ACC112 (cell line): ENCODE results near the gene GSTO1.

Experiments
- H2AFZ ChIP-seq: fragments of 200-600 bp; sonication (generic); one replicate; pipeline ENCODE4 v1.6.0; 2017; ENCODE audit warnings: antibody characterized with exemption, low read length; ENCODE audit not compliant: unreplicated experiment
- H3K27ac ChIP-seq: fragments of 200-600 bp; sonication (generic); 2 replicates; pipeline ENCODE4 v1.5.1; 2014; ENCODE audit warnings: low read depth, mild to moderate bottlenecking, antibody characterized with exemption, low read length, moderate library complexity
- H3K27me3 ChIP-seq: fragments of 200-600 bp; sonication (generic); 2 replicates; pipeline ENCODE4 v1.6.1; 2014; ENCODE audit warnings: mild to moderate bottlenecking, antibody characterized with exemption, low read length, moderate library complexity, mixed read lengths; ENCODE audit not compliant: insufficient read depth
- H3K36me3 ChIP-seq: fragments of 200-600 bp; sonication (generic); 2 replicates; pipeline ENCODE4 v1.6.1; 2016; ENCODE audit warnings: mild to moderate bottlenecking, antibody characterized with exemption, low read length, moderate library complexity, mixed read lengths; ENCODE audit not compliant: insufficient read depth
- H3K4me1 ChIP-seq: fragments of 200-600 bp; sonication (generic); one replicate; pipeline ENCODE4 v1.6.1; 2016; ENCODE audit warnings: low read length, mixed read lengths; ENCODE audit not compliant: insufficient read depth, unreplicated experiment, control insufficient read depth
- H3K4me3 ChIP-seq: fragments of 200-600 bp; sonication (generic); 2 replicates; pipeline ENCODE4 v1.5.1; 2014; ENCODE audit warnings: mild to moderate bottlenecking, low read depth, low read length
- H3K79me2 ChIP-seq: fragments of 200-600 bp; sonication (generic); one replicate; pipeline ENCODE4 v1.6.0; 2016; ENCODE audit warnings: low read length; ENCODE audit not compliant: control insufficient read depth, unreplicated experiment, insufficient read depth

The GSTO1 gene

DNA sequence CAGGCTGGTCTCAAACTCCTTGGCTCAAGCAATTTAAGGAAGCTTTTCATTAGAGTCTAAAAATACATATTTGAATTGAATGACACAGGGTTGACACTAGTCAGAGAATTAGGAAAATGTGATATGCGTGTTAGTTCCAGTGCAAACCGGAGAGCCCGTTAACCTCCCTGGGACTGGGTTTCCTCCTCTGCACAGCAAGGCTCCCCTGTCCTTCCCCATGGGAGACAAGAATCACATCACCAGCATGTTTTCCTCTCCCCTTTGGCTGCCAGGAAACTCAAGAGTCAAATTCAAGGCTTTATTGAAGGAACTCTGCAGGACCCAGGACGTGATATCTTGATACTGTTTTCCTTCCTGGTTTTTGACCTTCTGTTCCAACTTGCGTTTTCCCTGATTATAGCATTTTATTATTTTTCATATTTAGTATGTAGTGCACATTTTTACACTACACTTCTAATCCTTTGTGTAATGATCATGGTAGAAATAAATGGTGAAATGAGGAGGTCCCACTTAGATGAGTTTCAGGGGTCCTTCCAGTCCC is 39.2 kb downstream of the GSTO1 start:
- no peaks in the 10 kb centered on the region for H3K79me2 ChIP-seq
- no peak overlapping the region for H2AFZ ChIP-seq
- H3K4me3 ChIP-seq, result no peak overlapping the region
- peak overlapping the region; percentile 90 for H3K27ac ChIP-seq
- no peaks in the 10 kb centered on the region for H3K36me3 ChIP-seq
- H3K4me1 ChIP-seq, result peaks cover 45% of the 10 kb centered on the region
- no peaks in the 10 kb centered on the region for H3K27me3 ChIP-seq

DNA sequence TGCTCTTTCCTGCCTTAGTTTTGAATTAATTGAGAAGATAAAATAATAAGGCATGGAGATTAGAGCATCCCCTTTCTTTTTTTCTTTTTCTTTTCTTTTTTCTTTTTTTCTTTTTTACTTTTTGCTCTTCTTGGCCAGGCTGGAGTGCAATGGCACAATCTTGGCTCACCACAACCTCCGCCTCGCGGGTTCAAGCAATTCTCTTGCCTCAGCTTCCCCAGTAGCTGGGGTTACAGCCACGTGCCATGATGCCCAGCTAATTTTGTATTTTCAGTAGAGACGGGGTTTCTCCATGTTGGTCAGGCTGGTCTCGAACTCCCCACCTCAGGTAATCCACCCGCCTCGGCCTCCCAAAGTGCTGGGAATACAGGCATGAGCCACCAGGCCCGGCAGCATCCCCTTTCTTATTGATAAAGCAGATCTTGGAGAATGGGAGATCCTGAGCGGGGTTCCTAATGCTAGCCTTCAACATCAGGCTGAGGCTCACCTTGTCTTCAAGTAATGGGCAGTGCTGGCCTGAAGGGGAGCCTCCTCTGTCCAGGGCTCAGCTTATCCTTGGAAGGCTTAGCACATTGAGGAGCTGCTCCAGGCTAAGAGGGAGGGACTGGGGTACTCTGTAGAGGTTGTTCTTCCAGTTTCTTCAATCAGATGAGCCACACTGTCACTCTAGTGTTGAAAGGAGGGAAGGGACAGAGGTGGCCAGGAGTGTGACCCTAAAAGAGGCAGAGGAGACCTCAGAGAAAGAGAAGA is 42.2 kb downstream of the GSTO1 start:
- Histone ChIP-seq H3K27ac (peak overlapping the region; percentile 100), H2AFZ (no peak overlapping the region), H3K4me3 (no peak overlapping the region), H3K27me3 (no peaks in the 10 kb centered on the region), H3K79me2 (no peaks in the 10 kb centered on the region), H3K4me1 (peaks cover 65% of the 10 kb centered on the region), H3K36me3 (no peaks in the 10 kb centered on the region)

DNA sequence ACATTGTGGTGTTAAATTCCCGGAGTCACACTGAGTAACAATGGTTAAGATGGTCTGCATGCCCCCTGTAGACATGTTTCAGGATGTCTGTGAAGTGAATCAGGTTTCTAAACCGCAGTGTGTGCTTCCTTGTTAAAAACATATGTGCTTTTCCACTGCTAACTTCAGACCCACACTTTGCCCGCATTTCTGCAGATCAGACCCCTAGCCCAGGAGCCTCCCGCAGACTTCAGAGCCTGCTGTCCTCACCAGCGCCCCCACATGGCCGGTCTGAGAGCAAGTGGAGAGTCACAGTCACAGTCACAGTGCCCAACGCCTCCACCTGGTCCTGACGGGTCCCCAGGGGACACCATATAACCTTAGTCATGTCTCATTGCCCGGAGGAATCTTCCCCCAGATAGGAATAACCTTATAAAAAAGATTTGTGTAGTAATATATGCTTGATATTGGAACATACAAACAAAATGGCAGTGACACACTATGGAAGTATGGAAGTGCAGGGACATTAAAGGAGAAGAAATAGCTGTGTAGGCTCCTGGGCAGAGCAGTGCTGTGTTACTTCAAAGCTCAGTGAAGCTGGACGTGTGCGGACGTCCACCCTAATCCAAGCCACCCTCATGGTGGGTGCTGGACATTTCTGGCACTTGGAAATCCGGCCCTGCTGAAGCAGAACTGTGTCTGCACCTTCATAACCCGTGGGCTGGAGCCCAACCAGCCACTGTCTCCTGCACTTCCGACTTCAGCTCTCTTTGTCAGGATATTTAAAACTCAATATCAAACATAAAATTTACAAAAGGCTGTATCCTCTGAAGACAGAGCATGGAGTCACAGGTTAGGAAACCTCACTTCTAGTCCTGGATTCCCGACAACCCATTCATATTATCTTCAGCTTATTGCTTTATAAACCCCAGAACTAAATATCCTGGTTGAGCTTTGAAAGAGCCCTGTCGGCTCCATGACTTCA is 43.3 kb downstream of the GSTO1 start:
- H3K27ac ChIP-seq, result peak overlapping the region; percentile 100
- H3K36me3 ChIP-seq, result no peaks in the 10 kb centered on the region
- no peak overlapping the region for H2AFZ ChIP-seq
- H3K27me3 ChIP-seq, result no peaks in the 10 kb centered on the region
- H3K4me3 ChIP-seq, result no peak overlapping the region
- no peaks in the 10 kb centered on the region for H3K79me2 ChIP-seq
- peaks cover 60% of the 10 kb centered on the region for H3K4me1 ChIP-seq

GRCh38 chr10:104299031-104299904 is 44.6 kb downstream of the GSTO1 start:
- no peaks in the 10 kb centered on the region for H3K36me3 ChIP-seq
- no peaks in the 10 kb centered on the region for H3K27me3 ChIP-seq
- no peaks in the 10 kb centered on the region for H3K79me2 ChIP-seq
- peaks cover 52% of the 10 kb centered on the region for H3K4me1 ChIP-seq
- no peak overlapping the region for H2AFZ ChIP-seq
- H3K4me3 ChIP-seq, result peak overlapping the region; percentile 64
- H3K27ac ChIP-seq, result peak overlapping the region; percentile 100

- H3K27ac ChIP-seq, result peak overlapping the region; percentile 100
- H2AFZ ChIP-seq, result no peak overlapping the region
- H3K4me1 ChIP-seq, result peaks cover 56% of the 10 kb centered on the region
- peak overlapping the region; percentile 65 for H3K4me3 ChIP-seq
- H3K36me3 ChIP-seq, result no peaks in the 10 kb centered on the region
- no peaks in the 10 kb centered on the region for H3K27me3 ChIP-seq
- no peaks in the 10 kb centered on the region for H3K79me2 ChIP-seq
These were observed 45.5 kb downstream of the GSTO1 start for GRCh38 chr10:104300002-104300735.

- Histone ChIP-seq H3K27me3 (no peaks in the 10 kb centered on the region), H2AFZ (no peak overlapping the region), H3K27ac (peak overlapping the region; percentile 100), H3K4me3 (peak overlapping the region; percentile 65), H3K36me3 (no peaks in the 10 kb centered on the region), H3K4me1 (peaks cover 62% of the 10 kb centered on the region), H3K79me2 (no peaks in the 10 kb centered on the region)
These were observed 46.1 kb downstream of the GSTO1 start for GRCh38 chr10:104300736-104301292.

DNA sequence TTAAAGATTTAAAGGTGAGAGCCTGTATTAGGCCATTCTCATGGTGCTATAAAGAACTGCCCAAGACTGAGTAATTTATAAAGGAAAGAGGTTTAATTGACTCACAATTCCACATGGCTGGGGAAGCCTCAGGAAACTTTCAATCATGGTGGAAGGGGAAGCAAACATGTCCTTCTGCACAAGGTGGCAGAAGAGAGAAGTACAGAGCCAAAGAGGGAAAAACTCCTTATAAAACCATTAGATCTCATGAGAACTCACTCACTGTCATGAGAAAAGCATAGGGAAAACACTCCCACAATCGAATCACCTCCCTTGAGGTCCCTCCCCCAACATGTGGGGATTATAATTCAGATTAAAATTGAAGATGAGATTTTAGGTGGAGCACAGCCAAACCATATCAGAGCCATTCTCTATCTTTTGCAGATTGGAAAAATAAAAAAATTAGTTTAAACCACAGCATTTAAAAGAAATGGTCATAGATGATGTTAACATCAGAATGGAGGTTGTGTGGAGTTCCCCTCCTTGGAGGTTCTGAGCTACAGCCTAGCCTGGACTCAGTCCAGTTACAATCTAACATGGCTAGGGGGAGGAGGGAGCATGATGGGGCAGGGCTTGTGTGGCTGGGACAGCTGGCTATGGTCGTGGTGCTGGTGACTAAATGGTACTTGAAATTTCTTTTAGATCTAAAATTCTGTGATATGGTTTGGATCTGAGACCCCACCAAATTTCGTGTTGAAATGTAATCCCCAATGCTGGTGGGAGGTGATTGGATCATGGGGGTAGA is 47.4 kb downstream of the GSTO1 start:
- Histone ChIP-seq H3K4me1 (peaks cover 73% of the 10 kb centered on the region), H3K27ac (peak overlapping the region; percentile 100), H3K79me2 (peaks cover under 1% of the 10 kb centered on the region), H2AFZ (no peak overlapping the region), H3K36me3 (no peaks in the 10 kb centered on the region), H3K4me3 (no peak overlapping the region), H3K27me3 (no peaks in the 10 kb centered on the region)

DNA sequence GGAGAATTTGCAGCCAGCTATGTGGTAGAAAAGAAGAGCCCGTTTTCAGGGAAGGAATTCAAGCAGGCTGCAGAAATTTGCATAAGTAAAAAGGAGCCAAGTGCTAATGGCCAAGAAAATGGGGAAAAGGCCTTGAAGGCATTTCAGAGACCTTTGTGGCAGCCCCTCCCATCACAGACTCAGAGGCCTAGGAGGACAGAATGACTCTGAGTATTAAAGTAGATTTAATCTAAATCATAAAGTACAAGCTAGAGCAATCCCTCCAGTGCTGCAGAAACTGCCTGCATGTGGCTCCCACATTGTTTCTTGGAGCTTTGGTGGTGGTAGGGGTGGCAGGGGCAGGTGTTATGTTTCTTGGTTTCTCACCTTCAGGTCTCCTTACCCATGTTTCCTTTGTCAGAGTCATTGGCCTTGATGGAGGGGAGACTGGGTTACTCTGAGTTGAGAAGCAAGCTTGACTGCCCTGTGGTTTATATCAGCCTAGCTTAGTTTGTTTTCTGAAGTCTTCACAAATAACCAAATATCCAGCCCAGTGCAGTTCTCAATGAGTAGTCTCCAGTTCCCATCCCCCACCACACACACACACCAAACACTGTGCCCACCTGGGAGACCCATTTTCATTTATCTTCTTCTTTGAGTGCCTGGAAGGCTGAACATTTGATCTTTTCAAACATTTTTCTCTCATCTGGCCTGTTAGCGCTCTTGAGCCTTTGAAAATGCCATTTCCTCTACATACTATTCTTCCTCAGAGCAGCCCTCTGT is 49.1 kb downstream of the GSTO1 start:
- Histone ChIP-seq H3K4me1 (peaks cover 73% of the 10 kb centered on the region), H3K36me3 (peaks cover 5% of the 10 kb centered on the region; the same call in 1 of the 2 replicates)

More for the DNA sequence above, 49.1 kb downstream of the GSTO1 start:
- peak overlapping the region; percentile 100 for H3K27ac ChIP-seq
- H3K79me2 ChIP-seq, result peaks cover 9% of the 10 kb centered on the region
- no peaks in the 10 kb centered on the region for H3K27me3 ChIP-seq
- no peak overlapping the region for H2AFZ ChIP-seq
- no peak overlapping the region for H3K4me3 ChIP-seq
